A549 (cell line): ENCODE results near the gene OBSCN.

Experiments used
- CTCF ChIP-seq: fragments of >200 bp; sonication (Bioruptor Twin); formaldehyde crosslinking; IDR thresholded peaks from 3 replicates; pipeline ENCODE4 v1.5.1; 2016
- EHMT2 ChIP-seq: fragments of 200-600 bp; sonication (generic); IDR thresholded peaks from 2 replicates; pipeline ENCODE4 v1.6.1; 2016; ENCODE audit warnings: antibody characterized with exemption, low read depth, mild to moderate bottlenecking, moderate library complexity
- MAX ChIP-seq: IDR thresholded peaks from 2 replicates; pipeline ENCODE4 v1.6.1; 2012
- PBX3 ChIP-seq: IDR thresholded peaks from 2 replicates; pipeline ENCODE4 v1.6.1; 2012

- TF ChIP-seq EHMT2: no peak
- TF ChIP-seq MAX: no peak
- no peak for TF ChIP-seq CTCF
- no peak for TF ChIP-seq PBX3
Measured at GRCh38 chr1:228404107-228404720, 196.4 kb downstream of the OBSCN start.
